ENCODE measurements around the gene MBD4.
"Not testable (repeated sequence)": the region's sequence is repeated elsewhere in the genome, so short reads cannot be mapped to it uniquely, and the experiment has no call there.

MBD4 gene

DNA sequence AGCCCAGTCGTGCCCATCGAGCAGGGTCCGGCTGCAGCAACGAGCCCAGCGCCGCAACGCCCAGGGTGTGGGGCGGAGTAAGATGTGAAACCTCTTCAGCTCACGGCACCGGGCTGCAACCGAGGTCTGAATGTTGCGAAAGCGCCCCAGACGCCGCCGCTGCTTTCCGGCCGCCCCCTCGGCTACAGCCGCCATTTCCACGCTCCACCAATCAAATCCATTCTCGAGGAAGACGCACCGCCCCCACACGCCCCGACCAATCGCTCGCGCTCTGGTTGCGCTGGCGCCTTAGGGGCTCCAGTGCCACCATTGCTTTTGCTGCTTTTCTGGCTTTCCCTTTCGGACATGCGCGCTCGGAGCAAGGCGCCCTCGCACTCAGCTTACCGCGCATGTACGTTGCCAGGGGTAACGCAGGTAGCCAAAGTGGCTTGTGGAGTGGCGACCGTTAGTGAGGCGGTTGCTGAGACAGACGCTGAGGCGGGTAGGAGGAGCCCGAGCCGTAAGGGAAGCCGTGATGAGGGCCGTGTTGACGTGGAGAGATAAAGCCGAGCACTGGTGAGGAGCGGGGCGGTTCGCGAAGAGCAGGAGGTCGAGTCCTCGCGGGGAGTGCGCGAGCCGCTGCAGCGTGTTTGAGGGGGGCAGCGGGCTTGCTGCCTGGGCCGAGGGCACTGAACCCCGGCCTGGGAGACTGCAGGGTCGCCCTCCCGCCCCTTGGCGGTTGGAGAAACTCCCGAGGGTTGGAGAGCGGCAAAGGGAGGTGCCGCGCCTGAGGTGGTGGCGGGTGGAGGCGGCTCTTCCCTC lies at the start of gene MBD4, which contains the start of gene IFT122:
MBD4 (minus strand) TSS at position 132 of the 801 bp plus-strand sequence; CDS start at position 17, 115 bp downstream.
IFT122 (plus strand) TSS at position 408 of the 801 bp plus-strand sequence; CDS start at position 515, 107 bp downstream.
- DNase-seq (ENCODE audit: low spot score) (peak; percentile 99), FAIRE-seq (peak; percentile 93)

DNA sequence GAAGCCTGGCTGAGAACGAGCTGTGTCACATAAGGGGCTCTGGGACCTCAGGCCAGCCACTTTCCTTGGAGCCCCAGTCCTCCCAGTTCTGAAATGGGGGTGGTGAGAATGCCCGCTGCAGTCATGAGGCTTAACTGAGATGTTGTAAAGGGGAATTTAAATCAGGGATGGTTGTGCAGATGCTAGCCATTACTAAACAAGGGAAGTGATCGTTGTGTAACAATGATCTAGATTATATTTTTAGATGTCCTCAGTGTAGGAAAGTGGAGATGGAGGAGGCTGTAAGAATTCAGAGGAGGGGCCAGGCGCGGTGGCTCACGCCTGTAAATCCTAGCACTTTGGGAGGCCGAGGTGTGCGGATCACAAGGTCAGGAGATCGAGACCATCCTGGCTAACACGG lies 49.5 kb upstream of the MBD4 start:
- DNase-seq (ENCODE audit: low spot score); FAIRE-seq: not testable (repeated sequence)

GRCh38 chr3:129487868-129488335 lies 48.2 kb upstream of the MBD4 start:
- not testable (repeated sequence) for FAIRE-seq; DNase-seq (ENCODE audit: low spot score)

DNA sequence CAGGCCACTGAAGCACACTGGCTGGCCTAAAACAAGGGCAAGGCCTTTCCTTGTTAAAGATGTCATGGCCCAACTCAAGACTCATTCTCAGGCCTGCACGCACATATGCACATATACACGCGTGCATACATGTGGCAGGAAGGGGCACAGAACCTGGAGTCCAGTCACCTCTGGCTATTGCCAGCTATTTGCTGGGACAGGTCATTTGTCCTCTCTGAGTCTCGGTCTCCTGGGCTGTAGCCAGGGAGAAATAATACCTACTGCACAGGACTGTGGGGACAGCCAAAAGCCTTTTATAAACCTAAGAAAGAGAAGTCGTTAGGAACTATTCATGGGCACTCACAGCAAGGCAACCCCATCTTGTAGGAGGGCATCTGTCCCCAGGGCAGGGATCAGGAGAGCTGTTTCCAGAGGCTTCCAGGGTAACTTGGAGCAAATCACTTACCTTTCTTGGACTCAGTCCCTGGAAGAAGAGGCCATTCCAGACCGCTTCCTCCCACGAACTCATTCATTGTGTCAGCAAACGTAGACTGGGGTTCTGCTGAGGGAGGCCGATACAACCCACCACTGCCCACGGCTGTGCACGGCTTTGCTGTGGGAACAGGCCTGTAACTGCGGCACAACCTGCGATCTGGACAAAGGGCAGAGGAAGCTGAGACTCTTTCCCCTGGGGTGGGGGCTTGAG lies 47.6 kb upstream of the MBD4 start:
- DNase-seq (ENCODE audit: low spot score) (no peak), FAIRE-seq (no peak)

DNA sequence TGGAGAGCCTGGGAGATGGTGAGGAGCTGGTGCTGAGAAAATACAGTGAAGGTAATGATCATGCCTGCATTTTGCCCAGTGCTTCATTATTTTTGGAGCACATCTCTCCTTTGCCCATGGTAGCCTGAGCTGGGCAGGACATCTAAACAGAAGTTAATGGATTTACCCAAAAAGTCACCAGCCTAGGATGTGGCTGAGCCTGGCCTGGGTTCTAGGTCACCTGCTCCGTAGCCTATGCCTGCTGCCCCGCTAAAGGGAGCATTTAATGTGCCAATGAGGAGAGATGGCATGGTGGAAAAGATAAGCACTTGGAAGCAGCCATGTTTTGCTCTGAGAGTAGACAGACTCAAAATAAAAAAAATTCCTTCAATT lies 46.9 kb upstream of the MBD4 start:
- no peak for FAIRE-seq
- DNase-seq (ENCODE audit: low spot score) = no peak

DNA sequence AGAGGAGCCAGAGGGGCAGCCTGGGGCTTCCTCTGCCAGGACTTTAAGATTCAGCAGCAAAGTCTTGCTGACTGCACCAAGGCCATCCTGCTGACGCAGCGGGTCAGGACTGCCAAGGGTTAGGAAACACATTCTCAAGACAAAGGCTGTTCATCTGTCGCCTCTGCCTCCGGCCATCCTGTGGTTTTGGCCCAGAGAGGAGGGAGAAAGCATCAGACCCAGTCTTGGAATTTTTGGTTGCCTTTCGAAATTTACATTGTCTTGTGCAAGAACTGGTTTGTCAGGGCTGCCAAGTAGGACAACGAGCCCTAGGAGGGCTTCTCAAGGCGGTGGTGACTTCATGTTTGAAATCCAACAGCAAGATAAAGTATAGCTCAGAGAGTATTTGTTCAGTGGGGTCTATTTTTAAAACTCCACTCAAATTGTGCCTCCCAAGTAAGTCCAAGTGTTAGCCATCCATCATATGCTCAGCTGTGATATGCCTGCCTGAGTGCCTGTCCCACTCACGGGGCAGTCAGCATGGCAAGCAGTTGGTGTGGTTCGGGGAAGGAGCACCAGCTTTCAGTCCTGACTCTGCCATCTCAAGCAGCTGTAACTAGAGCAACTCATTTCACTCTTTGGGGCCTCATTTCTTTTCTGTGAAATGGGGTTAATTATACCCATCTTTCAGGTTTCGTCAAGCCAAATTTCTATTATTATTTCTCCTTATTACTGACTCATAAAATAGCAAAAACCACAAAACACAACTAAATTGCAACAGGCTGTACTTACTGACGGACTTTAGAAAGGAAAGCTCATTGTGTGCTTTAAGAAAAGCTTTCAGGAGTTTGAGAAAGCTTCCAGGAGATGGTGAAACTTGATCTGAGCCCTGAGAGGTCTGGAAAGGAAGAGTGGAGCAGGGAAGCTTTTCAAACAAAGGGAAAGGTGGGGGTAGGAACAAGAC lies 46.2 kb upstream of the MBD4 start:
- FAIRE-seq = no peak
- no peak for DNase-seq (ENCODE audit: low spot score)

GRCh38 chr3:129485146-129485545 lies 45.4 kb upstream of the MBD4 start:
- DNase-seq (ENCODE audit: low spot score); FAIRE-seq: not testable (repeated sequence)

- no peak for FAIRE-seq
- DNase-seq (ENCODE audit: low spot score) = no peak
Observed at GRCh38 chr3:129483870-129484269, 44.1 kb upstream of the MBD4 start.

DNA sequence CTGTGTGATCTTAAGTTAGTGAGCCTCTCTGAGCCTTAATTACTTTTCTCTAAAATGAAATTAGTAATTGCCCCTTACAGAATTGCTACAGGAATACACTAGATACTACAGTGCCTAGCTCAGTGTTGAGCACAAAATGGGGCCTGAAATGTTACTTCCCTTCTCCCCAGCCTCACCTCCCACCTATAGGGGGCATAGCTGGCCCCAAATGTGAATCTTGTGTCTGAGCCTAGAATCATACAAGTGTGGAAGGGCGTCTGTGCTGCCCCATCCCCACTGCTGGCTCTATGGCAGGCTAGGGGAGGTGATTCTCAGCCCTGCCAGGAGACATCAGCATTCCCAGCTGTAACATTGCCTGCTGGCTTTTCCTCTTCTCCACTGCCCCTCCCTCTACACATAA lies 43.0 kb upstream of the MBD4 start:
- DNase-seq (ENCODE audit: low spot score) (no peak), FAIRE-seq (no peak)

GRCh38 chr3:129481766-129482332 lies 42.1 kb upstream of the MBD4 start:
- FAIRE-seq (no peak), DNase-seq (ENCODE audit: low spot score) (no peak)

GRCh38 chr3:129481225-129481765 lies 41.5 kb upstream of the MBD4 start:
- DNase-seq (ENCODE audit: low spot score); FAIRE-seq: not testable (repeated sequence)

- no peak for FAIRE-seq
- no peak for DNase-seq (ENCODE audit: low spot score)
Observed at GRCh38 chr3:129476586-129476985, 36.8 kb upstream of the MBD4 start.

GRCh38 chr3:129475863-129476262 lies 36.1 kb upstream of the MBD4 start:
- FAIRE-seq = no peak
- no peak for DNase-seq (ENCODE audit: low spot score)

GRCh38 chr3:129474984-129475804 lies 35.4 kb upstream of the MBD4 start:
- no peak for DNase-seq (ENCODE audit: low spot score)
- no peak for FAIRE-seq

GRCh38 chr3:129473769-129474152 lies 34.0 kb upstream of the MBD4 start:
- no peak for DNase-seq (ENCODE audit: low spot score)
- FAIRE-seq = no peak

DNA sequence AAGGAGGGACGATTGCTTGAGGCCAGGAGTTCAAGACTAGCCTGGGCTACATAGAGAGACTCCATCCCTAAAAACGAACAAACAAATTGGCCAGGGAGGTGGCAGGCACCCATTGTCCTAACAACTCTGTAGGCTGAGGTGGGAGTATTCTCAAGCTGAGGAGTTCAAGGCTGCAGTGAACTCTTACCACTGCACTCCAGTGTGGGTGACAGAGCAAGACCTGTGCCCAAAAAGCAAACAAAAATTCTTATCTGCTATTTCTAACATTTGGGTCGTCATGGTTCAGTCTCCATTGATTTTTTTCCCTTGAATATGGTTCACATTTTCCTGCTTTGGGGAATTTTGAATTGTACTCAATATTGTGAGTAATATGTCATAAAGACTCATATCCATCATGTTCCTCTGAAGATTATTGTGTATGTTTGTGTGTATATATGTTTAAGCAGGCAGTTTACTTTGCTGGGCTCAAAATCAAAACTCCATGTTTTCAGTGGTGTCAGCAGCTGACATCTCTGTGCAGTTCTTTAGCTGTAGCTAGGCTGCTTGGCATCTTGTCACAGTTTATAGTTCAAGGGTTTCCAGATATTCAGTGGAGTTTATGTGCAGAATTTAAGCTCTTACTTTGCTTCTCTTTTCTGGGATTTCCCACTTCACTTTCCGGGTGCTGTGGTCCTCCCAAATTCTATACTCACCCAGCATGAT lies 33.5 kb upstream of the MBD4 start:
- DNase-seq (ENCODE audit: low spot score) (no peak), FAIRE-seq (no peak)

DNA sequence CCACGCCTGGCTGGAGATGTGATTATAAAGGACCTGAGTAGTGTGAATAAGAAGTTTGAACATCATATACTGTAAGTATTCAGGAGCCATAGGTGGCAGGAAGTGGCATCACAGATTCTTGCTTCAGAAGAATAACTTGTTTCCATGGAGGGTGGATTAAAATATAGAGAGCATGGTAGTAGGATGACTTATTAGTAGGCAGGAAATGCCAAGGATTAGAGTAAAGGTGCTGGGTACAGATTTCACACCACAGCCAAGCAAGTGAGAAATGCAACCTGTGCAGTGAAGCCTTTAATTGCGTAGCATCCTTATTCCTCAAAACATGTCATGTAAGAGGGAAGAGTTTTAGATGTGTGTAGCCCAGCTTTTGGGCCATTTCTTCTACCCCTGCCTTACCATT lies 31.1 kb upstream of the MBD4 start:
- FAIRE-seq (no peak), DNase-seq (ENCODE audit: low spot score) (no peak)

- DNase-seq (ENCODE audit: low spot score) (no peak), FAIRE-seq (no peak)
Observed at GRCh38 chr3:129469026-129469425, 29.3 kb upstream of the MBD4 start.

- DNase-seq (ENCODE audit: low spot score) = no peak
- no peak for FAIRE-seq
Observed at GRCh38 chr3:129467932-129468331, 28.2 kb upstream of the MBD4 start.
